Transverse colon (tissue), 4 donors: ENCODE results near the gene UBE2S. TPM values are rescaled to one million over a fixed set of nuclear protein-coding genes. Genes with fewer than 3 reads are reported as not detected.

Experiments
- DNase-seq: peaks from one replicate; pipeline ENCODE4 v3.0.0-alpha.2; 2019
- H3K27ac ChIP-seq, 4 donors: fragments of 200-600 bp; sonication (generic); 2 replicates each; pipeline ENCODE4 v1.5.1; 2016 to 2018; ENCODE audit warnings: inconsistent platforms in 4 of 4
- H3K27me3 ChIP-seq: fragments of 200-600 bp; sonication (generic); 2 replicates; pipeline ENCODE4 v1.5.1; 2017; ENCODE audit warnings: inconsistent platforms
- H3K36me3 ChIP-seq, 4 donors: fragments of 200-600 bp; sonication (generic); 2 replicates each; pipeline ENCODE4 v1.5.1; 2017 to 2019; ENCODE audit warnings: inconsistent platforms in 4 of 4
- H3K4me1 ChIP-seq, 4 donors: fragments of 200-600 bp; sonication (generic); 2 replicates each; pipeline ENCODE4 v1.5.1; 2017 to 2020; ENCODE audit warnings: inconsistent platforms in 4 of 4
- H3K4me3 ChIP-seq, 4 donors: fragments of 200-600 bp; sonication (generic); 1 replicate in 1 of 4; 2 replicates in 3 of 4; pipeline versions ENCODE4 v1.5.1 to v1.6.1; 2017 to 2019; ENCODE audit warnings: inconsistent platforms in 4 of 4
- H3K9me3 ChIP-seq, 2 donors: fragments of 200-600 bp; sonication (generic); 2 replicates each; pipeline ENCODE4 v1.5.1; 2017 to 2019; ENCODE audit warnings: inconsistent platforms in 2 of 2
- CTCF ChIP-seq, 5 experiments: fragments of 200-600 bp in 3 of 5; fragments of 450-650 bp in 2 of 5; sonication (generic) in 3 of 5; IDR thresholded peaks; 1 replicate in 2 of 5; 2 replicates in 3 of 5; pipeline ENCODE4 v1.5.1; 2016 to 2017; ENCODE audit warnings: antibody characterized with exemption in 5 of 5, inconsistent platforms in 3 of 5, mild to moderate bottlenecking in 2 of 5, moderate library complexity in 1 of 5
- EP300 ChIP-seq: sonication (generic); formaldehyde crosslinking; IDR thresholded peaks from one replicate; pipeline ENCODE4 v1.6.1; 2017; ENCODE audit warnings: antibody characterized with exemption, low read depth
- POLR2A ChIP-seq: fragments of 450-650 bp; IDR thresholded peaks from one replicate; pipeline ENCODE4 v1.6.1; 2016; ENCODE audit warnings: antibody characterized with exemption, mild to moderate bottlenecking, moderate library complexity
- POLR2AphosphoS5 ChIP-seq, 3 donors: sonication (generic); formaldehyde crosslinking; IDR thresholded peaks; one replicate each; pipeline ENCODE4 v1.6.1; 2016; ENCODE audit warnings: antibody characterized with exemption in 3 of 3
- WGBS, 2 donors: methylation state at CpG; one replicate each; pipeline ENCODE4 v1.1.5; 2018; ENCODE audit warnings: low coverage in 1 of 2; 5-methylcytosine and 5-hydroxymethylcytosine counted together
- in situ Hi-C, 4 donors: fragments of 200-750 bp; cut with MboI; loops; one replicate each; pipeline versions ENCODE4 v1.15.0 to v1.15.1; 2017; ENCODE audit warnings: low sequenced_read_pairs in 3 of 4, low pct_ligation_motif_present in 1 of 4, low pct_unique_long_range_greater_than_20kb in 1 of 4
- intact Hi-C: fragments of 100-400 bp; cut with DNase I; formaldehyde crosslinking; loops from one replicate; pipeline ENCODE4 v1.15.1; 2023; ENCODE audit warnings: low total_unique reads
- total RNA-seq, 4 donors: library from RNA; depleted of rRNA; stranded (reverse); fragments of >200 nt; gene quantifications; one replicate each; pipeline ENCODE4 v1.1.0, GENCODE V29; 2016

Gene UBE2S
- total RNA-seq, 4 donors from 2014 or later, result 12.4 to 40.8 (median 18.1) TPM

- peaks cover 90% of the 10 kb centered on the region for H3K27me3 ChIP-seq
- H3K27ac ChIP-seq, result no peak overlapping the region
- intact Hi-C loops (loop anchor here (1.0 kb wide), 1 partner anchor 143 kb away; no protein-coding TSS in a partner anchor), in situ Hi-C loops (no loop called here)
- WGBS, 2 donors, result 30 to 37% methylated on average over 4 to 24 of the region's 24 CpGs
- no peaks in the 10 kb centered on the region for H3K9me3 ChIP-seq
- DNase-seq, result no peak
- peaks cover 3 to 34% (median 20%) of the 10 kb centered on the region in 4 donors for H3K4me1 ChIP-seq
- H3K36me3 ChIP-seq, result no peaks in the 10 kb centered on the region
- no peak overlapping the region for H3K4me3 ChIP-seq
- TF ChIP-seq POLR2AphosphoS5 (IDR thresholded peaks at IDR 0.05) (no peak), EP300 (no peak), POLR2A (no peak), CTCF (IDR thresholded peaks at IDR 0.05) (no peak)
Measured at GRCh38 chr19:55372316-55373081, 35.1 kb downstream of the UBE2S start.

- Histone ChIP-seq H3K36me3 (no peaks in the 10 kb centered on the region), H3K27me3 (peaks cover 81% of the 10 kb centered on the region), H3K27ac (peak within 1 kb of the TSS in 1 of 4 donors; percentile 41), H3K4me3 (peak within 1 kb of the TSS in 2 of 4 donors; percentile 19 to 44), H3K4me1 (peaks cover 3 to 27% (median 18%) of the 10 kb centered on the region in 4 donors), H3K9me3 (no peaks in the 10 kb centered on the region)
- no peak for TF ChIP-seq EP300
- no peak for TF ChIP-seq POLR2AphosphoS5 (IDR thresholded peaks at IDR 0.05)
- no peak for TF ChIP-seq CTCF (IDR thresholded peaks at IDR 0.05)
- no peak for TF ChIP-seq POLR2A
- DNase-seq, result no peak
- in situ Hi-C loops (no loop called here), intact Hi-C loops (no loop called here)
- 9 to 15% methylated on average over 11 to 29 of the region's 32 CpGs for WGBS, 2 donors
Measured at GRCh38 chr19:55370305-55370988, 37.1 kb downstream of the UBE2S start, which contains the start of gene IL11. Gene IL11 (minus strand): TSS chr19:55370463. CDS start chr19:55370310, 153 bp downstream.

GRCh38 chr19:55369653-55370304 is 37.8 kb downstream of the UBE2S start:
- 2% methylated on average over 33 of the region's 59 CpGs; no CpG with 5 or more reads in 1 of the 2 donors for WGBS, 2 donors
- in situ Hi-C loops, result no loop called here
- intact Hi-C loops, result no loop called here
- H3K27ac ChIP-seq, result peak overlapping the region in 1 of 4 donors; percentile 41
- H3K27me3 ChIP-seq, result peaks cover 77% of the 10 kb centered on the region
- peaks cover 3 to 27% (median 18%) of the 10 kb centered on the region in 4 donors for H3K4me1 ChIP-seq
- H3K4me3 ChIP-seq, result peak overlapping the region in 2 of 4 donors; percentile 19 to 44
- TF ChIP-seq EP300, result no peak
- TF ChIP-seq POLR2A, result no peak
- no peak for TF ChIP-seq CTCF (IDR thresholded peaks at IDR 0.05)
- TF ChIP-seq POLR2AphosphoS5 (IDR thresholded peaks at IDR 0.05), result no peak
- no peaks in the 10 kb centered on the region for H3K9me3 ChIP-seq
- no peaks in the 10 kb centered on the region for H3K36me3 ChIP-seq
- no peak for DNase-seq
